NCI-H128 (cell line): ENCODE results near the gene DRD4.
"Not testable (repeated sequence)": the region's sequence is repeated elsewhere in the genome, so short reads cannot be mapped to it uniquely, and the experiment has no call there.

Experiments used
- DNase-seq: peaks from one replicate; lab custom pipeline; 2025; ENCODE audit not compliant: unreplicated experiment; lab: John Stamatoyannopoulos, UW

Gene DRD4

DNA sequence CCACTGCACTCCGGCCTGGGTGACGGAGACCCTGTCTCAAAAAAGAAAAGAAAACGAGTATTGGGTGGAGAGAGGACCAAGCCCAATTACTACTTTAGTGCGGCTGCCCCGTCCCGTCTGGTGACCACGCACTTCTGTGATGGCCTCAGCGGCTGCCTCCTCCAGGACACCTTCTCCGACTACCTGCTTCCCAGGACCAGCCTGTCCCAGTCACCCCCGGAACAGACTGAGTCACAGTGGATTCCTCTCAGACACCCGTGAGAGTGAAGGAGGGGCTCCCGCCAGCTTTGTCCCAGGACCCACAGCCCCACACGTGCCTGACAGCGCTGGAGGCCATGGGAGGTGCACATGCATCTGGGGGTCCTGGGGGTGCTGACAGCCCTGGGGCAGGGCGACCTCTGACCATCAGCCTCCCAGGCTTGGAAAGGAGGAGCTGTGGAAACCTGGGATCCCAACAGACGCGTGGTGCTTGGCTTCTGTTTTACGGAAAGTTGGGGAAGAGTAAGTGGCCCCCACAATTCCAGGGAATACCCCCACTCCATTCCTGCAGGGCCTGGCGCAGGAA, 4.8 kb downstream of the DRD4 start:
- no peak for DNase-seq

DNA sequence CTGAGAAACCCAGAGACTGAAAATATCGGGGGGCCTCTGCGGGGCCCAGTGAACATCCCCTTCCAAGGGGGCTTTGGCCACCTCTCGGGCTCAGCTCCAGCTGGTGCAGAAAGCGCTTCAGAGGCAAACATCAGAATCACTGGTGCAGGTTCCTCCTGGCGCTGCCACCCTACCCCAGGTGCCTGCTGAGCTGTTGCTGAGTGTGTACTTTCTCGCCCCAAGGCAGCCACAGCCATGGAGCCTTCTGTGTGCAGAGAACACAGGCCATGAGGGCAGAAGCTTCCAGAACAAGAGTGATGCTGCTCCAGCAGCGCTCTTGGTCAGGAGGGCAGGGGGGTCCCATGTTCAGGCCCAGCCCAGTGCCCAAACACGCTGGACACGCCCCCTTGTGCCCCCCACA, 6.3 kb downstream of the DRD4 start:
- no peak for DNase-seq

GRCh38 chr11:643849-644738, 7.0 kb downstream of the DRD4 start:
- no peak for DNase-seq

DNA sequence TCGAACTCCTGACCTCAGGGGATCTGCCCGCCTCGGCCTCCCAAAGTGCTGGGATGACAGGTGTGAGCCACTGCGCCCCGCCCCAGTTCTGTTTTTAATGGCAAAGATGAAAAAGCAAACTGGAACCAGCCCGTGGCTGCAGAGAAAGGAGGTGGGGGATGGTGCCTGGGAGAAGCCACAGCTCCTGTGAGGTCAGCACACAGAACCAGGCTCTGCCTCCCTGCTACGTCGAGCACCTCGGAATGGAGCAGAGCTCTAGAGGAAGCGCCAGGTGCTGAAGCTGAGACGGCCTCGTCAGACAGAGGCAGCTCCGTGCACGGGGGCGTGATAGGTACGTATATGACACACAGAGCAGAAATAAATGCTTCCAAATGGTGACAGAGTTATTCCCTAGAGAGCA, 8.5 kb downstream of the DRD4 start:
- no peak for DNase-seq

DNA sequence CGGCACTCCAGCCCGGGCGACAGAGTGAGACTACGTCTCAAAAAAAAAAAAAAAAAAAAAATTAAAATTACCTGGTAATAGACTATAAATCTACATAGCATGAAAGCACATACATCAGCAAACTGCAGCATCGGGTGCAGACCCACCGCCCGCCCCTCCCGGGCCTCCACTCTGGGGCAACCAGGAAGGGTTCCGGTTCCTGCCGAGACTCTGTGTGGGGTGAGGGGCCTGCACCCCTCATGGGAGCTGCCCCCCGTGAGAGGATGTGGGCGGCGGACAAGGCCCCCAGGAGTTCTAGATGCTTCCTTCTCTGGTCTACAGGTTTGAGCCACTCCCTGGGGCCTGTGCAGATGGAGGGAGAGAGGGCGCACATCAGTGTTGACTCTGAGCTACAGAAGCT, 9.1 kb downstream of the DRD4 start:
- DNase-seq: no peak

DNA sequence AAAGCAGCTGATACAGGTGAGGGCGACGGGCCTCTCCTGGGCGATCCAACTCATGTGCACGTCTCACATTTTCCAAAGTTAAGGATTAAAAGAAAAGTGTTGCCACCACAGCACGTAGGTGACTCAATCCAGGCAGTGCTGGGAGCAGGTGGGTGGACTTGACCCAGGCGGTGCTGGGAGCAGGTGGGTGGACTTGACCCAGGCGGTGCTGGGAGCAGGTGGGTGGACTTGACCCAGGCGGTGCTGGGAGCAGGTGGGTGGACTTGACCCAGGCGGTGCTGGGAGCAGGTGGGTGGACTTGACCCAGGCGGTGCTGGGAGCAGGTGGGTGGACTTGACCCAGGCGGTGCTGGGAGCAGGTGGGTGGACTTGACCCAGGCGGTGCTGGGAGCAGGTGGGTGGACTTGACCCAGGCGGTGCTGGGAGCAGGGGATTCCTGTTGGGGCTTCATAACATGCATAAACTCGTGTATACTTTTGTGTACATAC, 10.6 kb downstream of the DRD4 start:
- DNase-seq: not testable (repeated sequence)

- DNase-seq: no peak
These were observed 13.4 kb downstream of the DRD4 start for GRCh38 chr11:650482-650881.

- DNase-seq: not testable (repeated sequence)
These were observed 16.1 kb downstream of the DRD4 start for GRCh38 chr11:653136-653535.

- no peak for DNase-seq
These were observed 16.8 kb downstream of the DRD4 start for GRCh38 chr11:653837-654236.

- DNase-seq: not testable (repeated sequence)
These were observed 17.4 kb downstream of the DRD4 start for GRCh38 chr11:654444-654843.

DNA sequence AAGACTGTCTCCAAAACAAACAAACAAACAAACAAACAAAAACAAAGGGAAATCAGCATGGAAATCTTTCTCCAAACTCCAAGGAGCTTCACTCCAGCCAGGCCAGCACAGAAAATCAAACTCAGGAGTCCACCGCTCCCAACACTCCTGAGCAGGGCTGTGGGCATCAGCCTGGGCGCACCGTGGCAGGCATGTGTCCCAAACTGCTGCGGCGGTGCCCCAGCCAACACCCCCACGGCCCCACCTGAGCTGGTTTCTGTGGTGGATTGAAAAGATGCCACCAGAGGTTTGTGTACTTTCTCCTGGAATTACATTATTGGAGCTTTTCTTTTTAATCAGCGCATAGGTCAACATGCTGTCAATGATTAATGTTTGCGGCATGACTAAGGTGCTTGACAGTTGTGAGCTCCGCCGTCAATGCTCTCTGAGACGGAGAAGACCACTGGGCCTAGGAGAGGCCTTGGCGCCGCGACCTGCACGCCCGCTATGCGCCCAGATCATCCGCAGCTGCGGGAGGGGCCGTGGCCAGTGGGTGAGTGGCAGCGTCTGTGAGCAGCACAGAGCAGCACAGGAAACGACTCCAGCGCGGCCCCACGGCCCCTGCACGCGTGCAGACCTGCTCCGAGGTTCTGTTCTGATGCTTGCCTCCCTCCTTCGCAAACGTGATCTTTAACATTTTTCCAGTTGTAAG, 18.1 kb downstream of the DRD4 start:
- no peak for DNase-seq

DNA sequence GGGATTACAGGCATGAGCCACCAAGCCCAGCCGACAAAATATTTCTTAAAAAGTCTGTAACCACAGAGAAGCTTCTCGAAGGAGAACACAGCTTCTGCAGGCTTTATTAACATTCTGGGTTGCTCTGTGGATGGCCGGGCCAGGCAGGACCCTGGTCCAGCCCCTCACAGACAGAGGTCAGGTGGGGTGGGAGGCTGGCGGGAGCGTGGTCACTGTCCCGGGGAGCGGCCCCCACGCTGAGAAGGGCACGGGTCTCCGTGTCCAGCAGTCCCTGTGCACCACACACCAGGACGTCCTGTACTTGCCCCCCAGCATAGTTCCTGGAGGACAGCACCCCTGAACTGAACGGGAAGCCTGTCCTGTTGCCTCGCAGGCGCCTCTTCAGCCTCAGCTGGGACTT, 19.4 kb downstream of the DRD4 start:
- DNase-seq: no peak

- no peak for DNase-seq
These were observed 19.8 kb downstream of the DRD4 start for GRCh38 chr11:656866-657265.

- no peak for DNase-seq
These were observed 20.6 kb downstream of the DRD4 start for GRCh38 chr11:657691-658126.

DNA sequence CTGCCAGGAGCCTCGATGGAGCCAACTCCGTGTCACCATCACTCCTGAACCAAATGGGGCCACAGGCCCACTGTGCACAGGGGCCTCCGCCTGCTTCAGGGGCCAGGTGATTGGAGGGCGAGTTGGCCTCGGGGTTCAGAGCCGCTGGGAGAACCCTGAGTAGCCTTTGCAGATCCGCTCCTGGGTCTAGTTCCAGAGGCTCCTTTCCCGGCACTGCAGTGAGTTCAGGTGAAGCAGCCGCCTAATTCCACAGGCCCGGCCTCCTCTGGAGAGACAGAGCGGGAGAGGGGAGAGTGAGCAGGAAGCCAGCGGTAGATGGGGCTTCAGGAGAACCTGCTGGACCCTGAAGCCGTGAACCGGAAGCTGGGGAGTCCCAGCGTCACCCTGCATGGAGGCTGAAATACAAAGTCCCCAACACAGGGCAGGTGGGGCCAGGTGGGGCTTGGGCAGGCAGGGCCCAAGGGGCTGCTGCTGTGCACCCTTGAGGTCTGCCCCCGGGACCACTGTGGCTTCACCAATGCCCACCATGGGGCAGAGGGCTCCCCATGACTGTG, 22.5 kb downstream of the DRD4 start:
- DNase-seq: no peak

DNA sequence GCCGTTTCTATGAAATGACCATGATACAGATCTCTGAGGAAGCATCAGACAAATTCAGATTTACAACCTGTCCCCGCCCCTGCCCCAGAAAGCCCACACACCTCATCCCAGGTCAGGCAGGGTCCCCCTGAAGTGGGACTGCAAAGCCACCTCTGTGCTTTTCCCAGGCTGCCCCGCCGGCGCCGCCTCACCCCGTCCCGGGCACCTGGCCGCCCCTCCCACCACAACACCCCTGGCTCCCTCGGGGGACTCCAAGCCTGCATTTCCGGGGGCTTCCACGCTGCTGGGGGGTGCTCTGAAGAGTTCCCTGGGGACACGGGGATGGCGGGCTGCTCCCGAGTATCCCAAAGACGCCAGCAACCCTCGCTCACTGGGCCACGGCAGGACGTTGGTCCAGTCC, 23.2 kb downstream of the DRD4 start:
- no peak for DNase-seq

- DNase-seq: no peak
These were observed 23.8 kb downstream of the DRD4 start for GRCh38 chr11:660681-661444.

GRCh38 chr11:662689-663274, 25.7 kb downstream of the DRD4 start:
- DNase-seq: no peak

DNA sequence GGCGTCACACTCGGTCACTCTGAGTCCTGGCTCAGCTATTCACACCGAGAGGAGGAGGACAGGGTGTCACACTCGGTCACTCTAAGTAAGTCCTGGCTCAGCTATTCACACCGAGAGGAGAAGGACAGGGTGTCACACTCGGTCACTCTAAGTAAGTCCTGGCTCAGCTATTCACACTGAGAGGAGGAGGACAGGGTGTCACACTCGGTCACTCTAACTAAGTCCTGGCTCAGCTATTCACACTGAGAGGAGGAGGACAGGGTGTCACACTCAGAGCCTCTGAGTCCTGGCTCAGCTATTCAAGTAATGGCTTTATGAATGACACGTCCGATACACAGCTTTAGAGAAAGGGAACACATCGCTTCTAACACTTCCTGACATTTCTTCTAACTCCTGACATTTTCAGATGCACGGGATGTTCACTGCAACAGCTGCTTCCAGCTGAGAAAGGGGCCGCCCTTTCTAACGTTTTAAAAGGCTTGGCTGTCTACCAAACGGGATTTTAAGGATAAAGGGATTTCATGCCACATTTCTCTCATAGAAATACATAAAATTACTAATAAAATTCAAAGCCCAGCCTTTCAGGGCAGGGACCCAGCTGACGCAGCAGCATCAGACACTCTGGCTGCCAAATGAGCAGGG, 28.1 kb downstream of the DRD4 start:
- DNase-seq: no peak

DNA sequence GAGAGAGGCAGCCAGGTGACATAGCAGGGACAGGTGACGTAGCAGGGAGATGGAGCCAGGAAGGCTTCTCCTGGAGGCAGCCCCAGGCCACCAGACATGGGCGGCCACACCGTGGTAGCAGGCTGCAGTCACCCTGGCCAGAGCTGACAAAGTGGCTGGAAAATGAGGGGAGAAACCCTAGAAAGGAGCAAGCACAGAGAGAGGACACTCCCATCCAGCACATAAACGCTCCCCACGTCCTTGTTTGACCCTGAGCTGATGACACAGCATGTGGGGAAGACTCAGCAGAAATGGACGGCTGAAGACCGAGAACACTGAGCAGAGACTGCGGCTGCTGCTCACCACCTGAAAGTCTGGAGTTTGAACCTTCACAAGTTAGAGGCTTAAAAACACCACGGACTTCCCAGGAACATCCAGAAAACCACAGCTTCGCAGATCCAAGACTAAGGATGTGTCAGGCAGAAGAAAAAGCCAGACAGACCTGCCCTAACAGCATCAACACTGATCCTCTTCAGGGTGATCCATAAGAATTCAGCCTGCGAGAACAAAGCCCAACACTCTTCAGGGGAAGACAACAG, 28.7 kb downstream of the DRD4 start:
- DNase-seq: no peak
